ENCODE data around the gene NR6A1. TPM values are rescaled to one million over a fixed set of nuclear protein-coding genes. Genes with fewer than 3 reads are reported as not detected.

Gene NR6A1
- 2.5 TPM for total RNA-seq

GRCh38 chr9:124771021-124771866 lies at the start of gene NR6A1:
Gene NR6A1 (minus strand): TSS chr9:124771311.

GRCh38 chr9:124776954-124777648 lies 6.0 kb upstream of the NR6A1 start, which contains the start of gene OLFML2A:
Gene OLFML2A (plus strand): TSS chr9:124777133. CDS start chr9:124777271, 138 bp downstream.

GRCh38 chr9:124506931-124507879 lies 263.9 kb downstream of the NR6A1 start, which contains the start of gene NR5A1:
Gene NR5A1 (minus strand): TSS chr9:124507399. CDS start chr9:124503395, 4,004 bp downstream.

Small RNA genes within 50 kb of the gene (small RNA-seq; reads per million reads assigned to genes)
- gene MIR181A2 (411 reads per million, percentile 98 among the genes with 10 or more reads in this experiment), gene MIR181B2 (85.4 reads per million, percentile 97 among the genes with 10 or more reads in this experiment), gene RN7SL302P (not detected)

Other genes starting within 250 kb of the NR6A1 start
- 2.3 TPM for gene OLFML2A, start 5.8 kb upstream of the NR6A1 start, total RNA-seq
- 2.1 TPM for gene WDR38, start 82.1 kb upstream of the NR6A1 start, total RNA-seq
- 838 TPM for gene RPL35, start 90.6 kb upstream of the NR6A1 start, total RNA-seq
- gene ARPC5L, start 90.8 kb upstream of the NR6A1 start, total RNA-seq = 17.8 TPM
- gene GOLGA1, start 169.8 kb upstream of the NR6A1 start, total RNA-seq = 29.1 TPM